Measurements from ENCODE around the gene SEMA4G. TPM values are rescaled to one million over a fixed set of nuclear protein-coding genes. Genes with fewer than 3 reads are reported as not detected.

The SEMA4G gene
- total and polyA plus RNA-seq, 2 experiments from 2014 or later: 5.3 to 8.5 TPM

GRCh38 chr10:100978901-100979195 lies 9.5 kb downstream of the SEMA4G start:
- Histone ChIP-seq H3K4me1 (ENCODE audit: insufficient read depth) (no peaks in the 10 kb centered on the region), H3K4me3 (no peak overlapping the region), H4K20me1 (replicated peaks; ENCODE audit: insufficient read depth) (no peaks in the 10 kb centered on the region), H3F3A (replicated peaks; ENCODE audit: low read depth) (no peaks in the 10 kb centered on the region), H3K79me2 (replicated peaks; ENCODE audit: insufficient read depth) (no peaks in the 10 kb centered on the region), H3K27me3 (ENCODE audit: insufficient read depth) (no peaks in the 10 kb centered on the region), H2AFZ (no peak overlapping the region), H3K4me2 (no peak overlapping the region), H3K9me2 (ENCODE audit: insufficient read depth) (no peaks in the 10 kb centered on the region), H3K36me3 (ENCODE audit: insufficient read depth) (no peaks in the 10 kb centered on the region), H3K27ac (ENCODE audit: low read depth) (no peak overlapping the region)
- no peak for ATAC-seq
- no peaks in the 10 kb centered on the region for H3K9me3 Mint-ChIP-seq
- H3K4me3 Mint-ChIP-seq: no peak overlapping the region
- H3K36me3 Mint-ChIP-seq (ENCODE audit: low read depth): peaks cover 3% of the 10 kb centered on the region; the same call in 1 of the 3 replicates
- H3K27me3 Mint-ChIP-seq (ENCODE audit: insufficient read depth, low read depth, poor library complexity): peaks cover 7% of the 10 kb centered on the region
- no peak for TF ChIP-seq REST (IDR thresholded peaks at IDR 0.05; ENCODE audit: unreplicated experiment)
- no peak for TF ChIP-seq JUNB (IDR thresholded peaks at IDR 0.05; ENCODE audit: unreplicated experiment)
- TF ChIP-seq ZNF331 (CRISPR knock-in tag; IDR thresholded peaks at IDR 0.05; ENCODE audit: low read depth): no peak
- no peak for TF ChIP-seq POLR2AphosphoS5 (IDR thresholded peaks at IDR 0.05; ENCODE audit: low read depth)
- no peak for TF ChIP-seq NANOG (IDR thresholded peaks at IDR 0.05; ENCODE audit: borderline replicate concordance)
- no peak overlapping the region for H3K27ac Mint-ChIP-seq
- no peak for DNase-seq (ENCODE audit: low spot score)
- H3K4me1 Mint-ChIP-seq: peaks cover 6% of the 10 kb centered on the region; the same call in 2 of the 3 replicates

GRCh38 chr10:100979791-100980272 lies 10.5 kb downstream of the SEMA4G start:
- H3K4me3 ChIP-seq: no peak overlapping the region
- H3K27me3 ChIP-seq (ENCODE audit: insufficient read depth): no peaks in the 10 kb centered on the region
- no peaks in the 10 kb centered on the region for H3K9me3 Mint-ChIP-seq
- no peak overlapping the region for H3K27ac Mint-ChIP-seq
- no peaks in the 10 kb centered on the region for H3K36me3 ChIP-seq (ENCODE audit: insufficient read depth)
- no peak overlapping the region for H2AFZ ChIP-seq
- H3K4me3 Mint-ChIP-seq: no peak overlapping the region
- ATAC-seq (no peak), DNase-seq (ENCODE audit: low spot score) (no peak)
- peaks cover 3% of the 10 kb centered on the region; the same call in 1 of the 3 replicates for H3K36me3 Mint-ChIP-seq (ENCODE audit: low read depth)
- no peaks in the 10 kb centered on the region for H3K4me1 ChIP-seq (ENCODE audit: insufficient read depth)
- no peaks in the 10 kb centered on the region for H3K9me2 ChIP-seq (ENCODE audit: insufficient read depth)
- peaks cover 6% of the 10 kb centered on the region; the same call in 2 of the 3 replicates for H3K4me1 Mint-ChIP-seq
- no peak overlapping the region for H3K27ac ChIP-seq (ENCODE audit: low read depth)
- no peaks in the 10 kb centered on the region for H3F3A ChIP-seq (replicated peaks; ENCODE audit: low read depth)
- H3K27me3 Mint-ChIP-seq (ENCODE audit: insufficient read depth, low read depth, poor library complexity): peaks cover 7% of the 10 kb centered on the region
- H4K20me1 ChIP-seq (replicated peaks; ENCODE audit: insufficient read depth): peaks cover 1% of the 10 kb centered on the region; the same call in 1 of the 2 replicates
- H3K4me2 ChIP-seq: no peak overlapping the region
- no peaks in the 10 kb centered on the region for H3K79me2 ChIP-seq (replicated peaks; ENCODE audit: insufficient read depth)
- TF ChIP-seq POLR2AphosphoS5 (IDR thresholded peaks at IDR 0.05; ENCODE audit: low read depth) (no peak), JUNB (IDR thresholded peaks at IDR 0.05; ENCODE audit: unreplicated experiment) (no peak), EZH2phosphoT487 (IDR thresholded peaks at IDR 0.05; ENCODE audit: unreplicated experiment) (no peak), NANOG (IDR thresholded peaks at IDR 0.05; ENCODE audit: borderline replicate concordance) (no peak), ZNF462 (CRISPR knock-in tag; IDR thresholded peaks at IDR 0.05) (no peak), ZNF114 (CRISPR knock-in tag; IDR thresholded peaks at IDR 0.05) (no peak), CREB1 (CRISPR knock-in tag; IDR thresholded peaks at IDR 0.05; ENCODE audit: low read depth) (no peak), CTCF (conservative IDR thresholded peaks at IDR 0.05; ENCODE audit: low read depth in 2 of 2) (no peak), ZNF331 (CRISPR knock-in tag; IDR thresholded peaks at IDR 0.05; ENCODE audit: low read depth) (no peak)
